GM12878 (cell line): ENCODE measurements around the gene CHPF2. TPM values are rescaled to one million over a fixed set of nuclear protein-coding genes. Genes with fewer than 3 reads are reported as not detected.

Source experiments
- ATAC-seq: fragments of 200-7000 bp; cut with Tn5 transposase; 3 replicates; pipeline ENCODE4 v1.9.1; 2020; ENCODE audit warnings: mild to moderate bottlenecking, moderate library complexity
- BruUV-seq: library from RNA; stranded (reverse); fragments of 400-500 nt; replicated peaks from 2 replicates; lab custom pipeline; 2021; lab: Mats Ljungman, UMichigan
- CTCF ChIA-PET: fragments of 300-600 bp; sonication (Branson Sonifier 250); formaldehyde crosslinking; extraction: SDS; loops from one replicate; lab custom pipeline; 2021; ENCODE audit warnings: inconsistent platforms; lab: Yijun Ruan, JAX
- POLR2A ChIA-PET: fragments of 350-600 bp; formaldehyde crosslinking; extraction: SDS; loops from one replicate; lab custom pipeline; 2021; ENCODE audit warnings: inconsistent platforms; lab: Charles Lee
- RAD21 ChIA-PET: fragments of 300-600 bp; sonication (Branson Sonifier 250); formaldehyde crosslinking; loops from one replicate; lab custom pipeline; 2023; ENCODE audit warnings: antibody characterized with exemption; ENCODE audit not compliant: unreplicated experiment; lab: Charles Lee
- SMC1A ChIA-PET: fragments of 300-600 bp; sonication (Branson Sonifier 250); formaldehyde crosslinking; loops from one replicate; lab custom pipeline; 2023; ENCODE audit not compliant: unreplicated experiment, uncharacterized antibody; lab: Charles Lee
- DNase-seq: peaks from one replicate; pipeline ENCODE4 v3.0.0-alpha.2; 2011; ENCODE audit warnings: low read depth, low spot score
- FAIRE-seq: peaks from 3 replicates; lab custom pipeline; 2011; peaks lifted over from hg19 to GRCh38; lab: Jason Lieb, UNC
- H2AFZ ChIP-seq: 2 replicates; pipeline ENCODE4 v1.6.0; 2011; ENCODE audit warnings: low read depth, low read length, control low read depth; ENCODE audit not compliant: control insufficient read depth
- H3K27ac ChIP-seq: 2 replicates; pipeline ENCODE4 v1.5.1; 2011; ENCODE audit warnings: control low read depth; ENCODE audit not compliant: control insufficient read depth, insufficient read depth
- H3K27me3 ChIP-seq, 2 experiments: replicated peaks in 1 of 2; 2 replicates each; pipeline versions ENCODE4 v1.6.0 to v1.6.1; 2011; ENCODE audit warnings: low read length in 1 of 2; ENCODE audit not compliant: control insufficient read depth in 2 of 2, insufficient read depth in 2 of 2
- H3K36me3 ChIP-seq, 2 experiments: 2 replicates each; pipeline ENCODE4 v1.5.1; 2011; ENCODE audit warnings: low read length in 1 of 2; ENCODE audit not compliant: control insufficient read depth in 2 of 2, insufficient read depth in 2 of 2
- H3K4me1 ChIP-seq: 2 replicates; pipeline ENCODE4 v1.6.1; 2011; ENCODE audit warnings: mild to moderate bottlenecking, low read length, moderate library complexity, mixed read lengths; ENCODE audit not compliant: control insufficient read depth, insufficient read depth
- H3K4me2 ChIP-seq: 2 replicates; pipeline ENCODE4 v1.6.0; 2011; ENCODE audit warnings: control low read depth; ENCODE audit not compliant: control insufficient read depth, insufficient read depth
- H3K4me3 ChIP-seq: fragments of 200-600 bp; sonication (generic); 2 replicates; pipeline ENCODE4 v1.5.1; 2016
- H3K79me2 ChIP-seq: 2 replicates; pipeline ENCODE4 v1.6.0; 2011; ENCODE audit warnings: low read length; ENCODE audit not compliant: control insufficient read depth, insufficient read depth
- H3K9ac ChIP-seq: 2 replicates; pipeline ENCODE4 v1.8.0; 2011; ENCODE audit warnings: low read length, control low read depth, mixed read lengths; ENCODE audit not compliant: control insufficient read depth, insufficient read depth
- H3K9me3 ChIP-seq: replicated peaks from 3 replicates; pipeline ENCODE4 v1.5.1; 2011; ENCODE audit warnings: mild to moderate bottlenecking, low read length; ENCODE audit not compliant: control insufficient read depth, insufficient read depth
- H4K20me1 ChIP-seq: 2 replicates; pipeline ENCODE4 v1.6.0; 2011; ENCODE audit not compliant: control insufficient read depth, insufficient read depth
- BACH1 ChIP-seq: fragments of 450-650 bp; IDR thresholded peaks from 2 replicates; pipeline ENCODE4 v1.6.1; 2017; ENCODE audit warnings: mild to moderate bottlenecking, borderline replicate concordance
- CHD1 ChIP-seq: IDR thresholded peaks from 2 replicates; pipeline ENCODE4 v1.6.1; 2012; ENCODE audit warnings: low read depth, low read length, improper control_type of control experiment
- CHD4 ChIP-seq: fragments of 200-600 bp; sonication (generic); IDR thresholded peaks from 2 replicates; pipeline ENCODE4 v1.6.1; 2016; ENCODE audit warnings: mild to moderate bottlenecking
- E2F4 ChIP-seq: IDR thresholded peaks from 2 replicates; pipeline ENCODE4 v1.6.1; 2012; ENCODE audit warnings: low read depth, low read length, improper control_type of control experiment
- NR2C1 ChIP-seq: fragments of 450-650 bp; IDR thresholded peaks from 2 replicates; pipeline ENCODE4 v1.6.1; 2017; ENCODE audit warnings: antibody characterized with exemption, mild to moderate bottlenecking, moderate library complexity
- RAD21 ChIP-seq: IDR thresholded peaks from 2 replicates; pipeline ENCODE4 v1.6.1; 2011; ENCODE audit warnings: mild to moderate bottlenecking, low read depth, low read length, moderate library complexity; ENCODE audit not compliant: insufficient read depth
- REST ChIP-seq: IDR thresholded peaks from 2 replicates; pipeline ENCODE4 v1.6.1; 2012; ENCODE audit warnings: mild to moderate bottlenecking, low read depth, low read length
- ZSCAN29 ChIP-seq: fragments of 450-650 bp; IDR thresholded peaks from 2 replicates; pipeline ENCODE4 v1.6.1; 2017; ENCODE audit warnings: mild to moderate bottlenecking, moderate library complexity
- WGBS: methylation state at CpG from one replicate; pipeline ENCODE4 v1.1.6; 2016; ENCODE audit warnings: low lambda C conversion rate; ENCODE audit not compliant: insufficient replicate concordance, insufficient coverage; ENCODE audit errors: missing lambda C conversion rate; 5-methylcytosine and 5-hydroxymethylcytosine counted together
- in situ Hi-C: fragments of 300-500 bp; cut with MboI; formaldehyde crosslinking; loops from 9 replicates; pipeline ENCODE4 v1.14.3; 2018; ENCODE audit warnings: mixed read lengths
- intact Hi-C: fragments of 100-400 bp; cut with micrococcal nuclease; formaldehyde crosslinking; loops from one replicate; pipeline ENCODE4 v1.14.2; 2022; ENCODE audit not compliant: unreplicated experiment
- polyA plus RNA-seq, 11 experiments: library from polyadenylated mRNA; depleted of rRNA in 4 of 11; unstranded in 6 of 11; stranded (reverse) in 5 of 11; fragments of >200 nt; fragmentation: Nextera tagmentation in 4 of 11; fragmentation: Illumina TruSeq in 1 of 11; extraction: Ambion mirVana in 4 of 11; extraction: Trizol in 1 of 11; gene quantifications; 1 replicate in 1 of 11; 2 replicates in 10 of 11; pipeline versions ENCODE4 v1.2.1 to v1.2.3, GENCODE V29; 2011 to 2016; ENCODE audit warnings: inconsistent platforms in 2 of 11, missing spikeins in 2 of 11, low read depth in 1 of 11
- total RNA-seq, 4 experiments: library from RNA; depleted of rRNA in 3 of 4; stranded (reverse); fragments of >200 nt in 3 of 4; fragmentation: Illumina TruSeq in 1 of 4; extraction: Trizol in 1 of 4; gene quantifications; 2 replicates each; pipeline versions ENCODE4 v1.2.1 to v1.2.3, GENCODE V29; 2013 to 2021

The CHPF2 gene
- total and polyA plus RNA-seq, 10 of the 15 experiments (the other 5 are each of a cell fraction or from before 2014, with no cell fraction given): 0.23 to 33.1 (median 11.5) TPM

- SMC1A ChIA-PET: interaction anchor here (0.5 kb wide), 1 partner anchor 511 kb away, joined by 3 read pairs; no protein-coding TSS in a partner anchor
- in situ Hi-C loops: no loop called here
- Histone ChIP-seq H3K9ac (no peak overlapping the region), H3K27me3 (no peaks in the 10 kb centered on the region), H4K20me1 (no peaks in the 10 kb centered on the region), H3K9me3 (no peaks in the 10 kb centered on the region), H3K27ac (no peak overlapping the region), H3K4me2 (no peak overlapping the region), H3K36me3 (peaks cover 0 to 13% of the 10 kb centered on the region in 2 experiments; a peak in 3 of 4 replicates), H2AFZ (no peak overlapping the region), H3K4me3 (no peak overlapping the region), H3K4me1 (peaks cover 5% of the 10 kb centered on the region), H3K79me2 (peaks cover 35% of the 10 kb centered on the region)
- 98% methylated on average over 13 of the region's 13 CpGs for WGBS
- ATAC-seq: no peak
- TF ChIP-seq CHD1: no peak
- no peak for TF ChIP-seq NR2C1
- TF ChIP-seq CHD4: no peak
- TF ChIP-seq BACH1: no peak
- no peak for TF ChIP-seq RAD21
- no peak for TF ChIP-seq E2F4
- TF ChIP-seq ZSCAN29: no peak
- TF ChIP-seq REST: no peak
- no peak for FAIRE-seq
- no TSS peak for BruUV-seq
- intact Hi-C loops: no loop called here
- POLR2A ChIA-PET: no interaction called here
- no peak for DNase-seq
- RAD21 ChIA-PET: interaction anchor here (0.9 kb wide), 1 partner anchor 9 kb away, joined by 4 read pairs; the partner anchor contains the start of gene ABCF2
- CTCF ChIA-PET: interaction anchor here (1.2 to 1.7 kb wide), 4 partner anchors 9 to 114 kb away, joined by 3 to 8 read pairs (median 4); partner anchors contain the start of gene ABCF2
Observed at GRCh38 chr7:151236406-151236805, 4.1 kb downstream of the CHPF2 start.
